Activated gamma-delta T cell (primary cell): ENCODE measurements around the gene RAB3GAP1.
"Not testable (repeated sequence)": the region's sequence is repeated elsewhere in the genome, so short reads cannot be mapped to it uniquely, and the experiment has no call there.

ENCODE experiments used
- DNase-seq: peaks from one replicate; lab custom pipeline; 2025; lab: John Stamatoyannopoulos, UW

The RAB3GAP1 gene

GRCh38 chr2:135105513-135106316, 53.6 kb downstream of the RAB3GAP1 start:
- DNase-seq = not testable (repeated sequence)

DNA sequence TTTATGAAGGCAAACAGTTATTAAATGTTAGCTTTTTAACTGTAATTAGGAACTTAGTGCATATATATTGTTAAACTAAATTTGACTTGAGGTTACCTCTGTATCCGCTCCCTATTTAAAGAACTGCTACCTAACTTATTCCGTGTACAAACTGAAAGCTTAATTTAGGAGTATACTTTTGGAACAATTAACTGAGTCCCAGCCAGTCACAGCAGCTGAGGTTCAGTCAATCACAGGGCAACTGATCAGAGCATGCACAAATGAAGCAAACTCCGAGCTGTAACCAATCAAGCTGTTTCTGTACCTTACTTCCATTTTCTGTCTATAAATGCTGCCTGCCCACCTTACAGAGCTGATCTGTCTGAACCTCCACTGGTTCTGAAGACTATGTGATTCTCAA, 61.2 kb downstream of the RAB3GAP1 start:
- no peak for DNase-seq

GRCh38 chr2:135119582-135119981, 67.5 kb downstream of the RAB3GAP1 start:
- no peak for DNase-seq

DNA sequence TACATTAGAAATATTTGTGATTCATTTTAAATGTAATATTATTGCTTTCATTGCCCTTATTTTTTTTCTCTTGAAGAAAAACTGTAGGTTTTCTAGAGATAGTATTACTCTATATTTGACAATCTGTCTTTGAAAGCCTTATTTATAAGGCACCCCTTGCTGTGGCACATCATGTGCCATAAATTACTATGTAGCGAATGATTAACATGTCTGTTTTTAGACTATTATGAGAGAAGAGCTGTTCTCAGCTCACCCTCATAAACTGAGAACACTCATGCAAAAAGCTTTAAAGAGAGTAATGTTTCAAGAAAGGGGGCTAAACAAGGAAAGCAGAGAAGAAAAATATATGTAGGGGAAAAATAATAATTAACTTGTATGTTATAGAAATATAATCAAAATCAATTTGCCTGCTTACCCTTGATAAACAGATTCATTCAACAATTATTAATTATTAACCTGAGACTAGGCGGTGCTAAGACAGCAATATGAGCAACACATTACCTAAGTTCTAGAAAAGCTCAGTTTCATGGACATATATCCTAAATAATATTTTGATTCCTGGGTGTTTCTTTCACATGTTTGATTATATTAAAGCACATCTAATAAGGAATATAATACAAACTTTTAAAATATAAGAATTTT, 69.0 kb downstream of the RAB3GAP1 start:
- DNase-seq = no peak

GRCh38 chr2:135121658-135122039, 69.6 kb downstream of the RAB3GAP1 start:
- DNase-seq = not testable (repeated sequence)

- no peak for DNase-seq
These were observed 73.1 kb downstream of the RAB3GAP1 start for GRCh38 chr2:135124924-135125886.

GRCh38 chr2:135125940-135126339, 73.8 kb downstream of the RAB3GAP1 start:
- no peak for DNase-seq

- no peak for DNase-seq
These were observed 78.7 kb downstream of the RAB3GAP1 start for GRCh38 chr2:135130751-135131150.

GRCh38 chr2:135132314-135132713, 80.2 kb downstream of the RAB3GAP1 start:
- DNase-seq = no peak

DNA sequence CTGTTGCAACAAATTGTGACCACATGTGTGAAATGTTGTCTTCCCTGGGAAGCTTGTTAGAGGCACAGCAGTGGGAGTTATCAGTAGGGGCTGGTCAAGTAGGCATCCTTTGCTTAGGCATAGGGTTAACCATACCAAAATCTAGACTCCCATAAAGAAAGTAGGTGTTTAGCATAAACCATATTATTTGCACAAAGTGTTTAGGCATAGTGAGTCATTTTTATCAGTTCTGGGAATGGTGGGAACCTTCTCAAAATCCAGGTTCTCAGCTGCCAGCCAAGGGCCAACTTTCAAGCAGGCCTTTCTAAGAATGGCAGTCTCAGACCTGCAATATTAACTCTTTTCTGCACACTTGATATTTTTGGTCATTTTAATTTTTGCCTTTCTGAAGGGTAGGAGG, 88.5 kb downstream of the RAB3GAP1 start:
- DNase-seq = no peak

GRCh38 chr2:135142323-135142722, 90.2 kb downstream of the RAB3GAP1 start:
- DNase-seq = no peak

DNA sequence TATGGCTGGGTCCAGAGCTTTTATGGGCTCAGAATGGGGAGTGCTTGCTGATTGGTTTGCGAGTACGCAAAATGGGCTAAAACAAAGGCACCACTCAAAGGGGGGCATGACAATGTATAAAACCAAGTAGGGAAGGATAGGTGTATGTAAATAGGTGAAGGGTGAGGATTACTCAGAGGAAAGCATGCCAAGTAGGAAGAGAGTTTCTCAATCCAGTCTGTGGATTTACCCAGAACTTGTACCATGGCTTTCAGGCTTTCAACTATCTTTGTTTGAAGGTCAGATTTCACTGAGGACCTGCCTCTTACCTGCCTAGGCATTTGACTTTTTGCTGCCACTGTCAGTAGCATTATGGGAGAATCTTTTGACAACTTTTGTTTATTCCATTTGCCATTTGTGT, 92.3 kb downstream of the RAB3GAP1 start:
- no peak for DNase-seq

DNA sequence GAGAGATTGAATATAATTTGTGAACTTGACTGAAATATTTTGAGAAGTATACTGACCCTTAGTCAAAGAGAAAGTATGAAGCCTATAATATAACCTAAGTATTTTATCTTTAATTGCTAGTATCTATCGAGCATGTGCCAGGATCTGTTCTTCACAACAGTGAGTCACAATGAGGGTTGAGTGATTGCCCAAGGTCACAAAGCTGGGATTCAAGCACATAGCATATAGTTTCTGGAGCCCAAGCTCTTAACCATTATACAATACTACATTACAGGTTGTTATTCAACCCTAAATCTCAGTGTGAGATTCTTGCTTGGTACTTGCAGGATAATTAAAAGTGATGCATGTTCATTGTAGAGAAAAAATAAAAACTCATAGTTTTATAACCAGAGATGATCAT, 97.2 kb downstream of the RAB3GAP1 start:
- DNase-seq = no peak

DNA sequence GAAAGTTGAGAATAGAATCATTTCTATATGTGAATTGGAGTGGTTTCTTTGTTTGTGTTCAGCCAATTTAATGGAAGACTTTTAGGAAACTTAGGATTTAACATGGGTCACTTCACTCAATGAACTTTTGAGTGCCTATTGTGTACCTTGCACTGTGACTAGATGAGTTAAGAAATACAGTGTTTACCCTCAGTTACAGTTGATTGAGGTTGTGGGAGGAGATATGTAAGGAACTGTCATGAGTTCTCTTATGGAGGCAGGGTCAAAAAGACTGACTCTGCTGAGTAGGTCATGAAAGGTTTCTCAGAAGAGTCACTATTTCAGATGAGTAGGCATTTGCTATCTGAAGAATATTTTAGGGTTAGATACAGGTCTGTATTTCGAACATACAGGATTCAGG, 98.6 kb downstream of the RAB3GAP1 start:
- no peak for DNase-seq

DNA sequence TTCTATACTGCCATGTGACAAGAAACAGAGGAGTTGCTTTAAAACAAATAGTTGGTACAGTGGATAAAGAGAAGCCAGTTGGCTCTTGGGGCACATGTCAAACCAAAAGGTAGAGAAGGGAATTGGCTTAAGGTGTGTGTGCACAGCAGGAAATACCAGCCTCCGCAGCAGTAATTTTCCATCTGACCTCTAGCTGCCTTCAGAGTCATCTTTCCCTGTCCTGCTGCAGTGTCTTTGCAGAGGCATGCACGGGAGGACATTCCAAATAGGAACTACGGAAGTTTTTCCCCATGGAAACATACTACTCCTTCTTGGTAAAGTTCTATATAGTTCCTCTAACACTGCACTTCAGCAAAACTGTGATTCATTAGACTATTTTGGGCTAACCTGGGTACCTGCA, 99.5 kb downstream of the RAB3GAP1 start:
- no peak for DNase-seq

GRCh38 chr2:135152361-135152760, 100.3 kb downstream of the RAB3GAP1 start:
- DNase-seq = no peak

DNA sequence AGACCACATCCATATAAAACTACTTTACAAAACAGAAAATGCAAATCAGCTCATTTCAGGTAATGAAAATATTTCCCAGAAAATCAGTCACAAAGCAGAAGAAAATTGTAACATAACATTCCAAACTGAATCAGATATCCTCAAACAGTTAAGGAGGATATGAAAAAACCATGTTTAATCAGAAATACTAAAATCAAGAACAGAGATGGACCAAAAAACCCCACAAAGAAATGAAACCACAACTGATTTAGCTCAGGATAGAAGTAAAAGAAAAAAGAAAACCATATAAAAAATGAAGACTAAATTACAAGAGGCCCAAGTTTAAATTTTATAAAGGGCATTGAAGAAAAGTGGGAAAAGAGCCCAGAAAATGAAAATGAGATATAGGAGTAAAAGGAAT, 102.9 kb downstream of the RAB3GAP1 start:
- no peak for DNase-seq

DNA sequence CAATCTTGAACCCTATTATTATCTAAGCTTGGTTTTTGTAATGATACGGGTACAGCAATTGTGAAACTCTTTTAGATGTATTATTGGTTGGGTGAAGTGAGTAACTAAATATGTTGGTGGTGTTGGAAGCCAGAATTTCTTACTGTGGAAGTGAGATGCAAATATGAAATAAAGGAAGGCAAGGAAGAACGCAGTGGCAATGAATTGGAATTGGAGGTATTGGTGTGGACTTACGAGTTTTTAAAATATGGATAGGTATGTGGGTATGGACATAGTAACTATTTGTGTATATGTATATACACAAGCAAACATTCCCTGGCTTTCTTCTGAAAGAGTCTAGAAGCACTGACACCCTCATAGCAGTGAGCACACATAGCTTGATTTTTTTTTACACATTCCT, 105.8 kb downstream of the RAB3GAP1 start:
- no peak for DNase-seq

DNA sequence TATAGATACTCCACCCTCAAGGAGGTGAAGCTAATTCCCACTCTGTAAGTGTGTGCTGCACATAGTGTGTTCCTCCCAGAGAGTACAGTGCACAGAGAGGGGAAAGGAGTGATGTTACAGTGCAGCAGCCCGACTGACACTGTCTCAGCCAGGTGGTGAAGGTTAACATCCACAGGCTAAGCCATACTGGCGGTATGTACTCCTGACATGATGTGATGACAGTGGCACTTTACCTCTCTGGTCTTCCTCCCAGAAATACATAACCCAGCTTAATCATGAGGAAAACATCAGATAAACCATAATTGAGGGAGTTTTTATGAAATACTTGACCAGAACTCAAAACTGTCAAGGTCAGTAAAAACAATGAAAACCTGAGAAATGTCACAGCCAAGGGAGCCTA, 107.1 kb downstream of the RAB3GAP1 start:
- no peak for DNase-seq

DNA sequence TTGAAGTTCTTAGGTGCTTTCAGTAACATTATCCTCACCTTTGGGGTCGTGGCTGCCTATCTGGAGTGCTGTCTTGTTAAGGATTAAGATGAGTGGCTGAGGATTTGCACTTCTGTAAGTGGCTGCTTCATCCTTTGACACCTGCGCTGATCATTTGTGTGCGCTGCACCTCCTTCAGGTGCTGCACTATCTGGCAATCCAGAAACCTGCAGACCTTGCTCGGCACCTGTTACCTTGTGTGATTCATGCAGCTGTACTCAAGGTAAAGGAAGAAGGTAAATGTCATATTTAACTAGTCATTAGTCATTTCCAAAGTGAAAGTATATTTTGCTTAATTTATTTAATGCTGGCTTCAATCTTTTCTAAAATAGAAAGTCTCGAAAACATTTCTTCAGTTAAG, 110.3 kb downstream of the RAB3GAP1 start:
- no peak for DNase-seq

GRCh38 chr2:135162786-135163185, 110.7 kb downstream of the RAB3GAP1 start:
- DNase-seq = no peak

GRCh38 chr2:135163306-135163705, 111.2 kb downstream of the RAB3GAP1 start:
- no peak for DNase-seq
